Measurements from ENCODE around the gene PSMD5. TPM values are rescaled to one million over a fixed set of nuclear protein-coding genes. Genes with fewer than 3 reads are reported as not detected.

PSMD5 gene
- total RNA-seq, 1 experiment from 2014 or later = 64.9 TPM

DNA sequence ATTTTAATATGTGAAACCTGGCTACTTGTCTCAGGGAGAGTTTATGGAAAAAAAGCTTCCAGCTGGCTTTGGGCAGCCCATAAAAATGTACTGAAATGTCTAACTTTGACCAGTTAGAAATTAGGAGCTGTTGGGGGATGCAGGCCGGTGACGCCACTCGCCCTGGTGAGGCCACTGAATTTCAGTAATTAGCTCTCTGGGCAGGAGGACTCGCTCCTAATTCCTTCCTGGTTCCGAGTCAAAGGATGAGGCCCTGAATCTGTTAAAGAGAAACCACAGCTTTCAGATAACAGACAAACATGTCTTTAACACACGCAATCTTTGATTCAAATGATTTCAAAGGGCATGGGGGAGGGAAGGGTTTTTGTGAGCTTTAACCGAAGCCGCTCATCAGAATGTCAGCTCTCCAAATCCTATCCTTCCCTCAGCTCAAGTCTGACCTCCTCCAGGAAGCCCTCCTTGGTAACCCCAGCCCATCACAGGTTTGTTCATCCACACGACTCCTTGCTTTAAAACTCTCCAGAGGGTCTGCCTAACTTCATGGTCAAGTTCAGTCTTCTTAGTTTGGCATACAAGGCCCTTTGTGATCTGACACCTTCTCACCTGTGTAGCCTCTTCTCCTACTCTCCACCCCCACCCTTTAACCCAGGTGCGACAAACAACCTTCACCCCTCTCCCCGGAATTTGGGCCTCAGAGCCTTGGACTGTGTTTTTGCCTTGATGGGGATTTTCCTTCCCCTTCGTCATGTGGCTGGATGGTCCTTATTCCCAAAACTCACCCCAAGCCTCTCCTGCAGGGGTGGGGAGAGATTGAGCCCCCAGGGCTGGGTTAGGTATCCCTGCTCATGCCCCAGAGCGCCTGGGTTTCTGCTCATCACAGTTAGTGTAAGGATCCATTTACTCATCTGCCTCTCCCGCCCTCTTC lies 47.9 kb upstream of the PSMD5 start:
- Histone ChIP-seq H3K36me3 (ENCODE audit: insufficient read depth, low read length, poor library complexity, severe bottlenecking) (no peaks in the 10 kb centered on the region), H3K4me1 (ENCODE audit: insufficient read depth, low read length, poor library complexity, severe bottlenecking) (peaks cover 11% of the 10 kb centered on the region), H3K4me3 (ENCODE audit: low read depth, low read length, poor library complexity, severe bottlenecking) (no peak overlapping the region), H3K9me3 (ENCODE audit: low read depth, low read length, poor library complexity, severe bottlenecking) (no peaks in the 10 kb centered on the region), H3K27me3 (replicated peaks; ENCODE audit: insufficient read depth, low read depth, low read length, poor library complexity) (no peaks in the 10 kb centered on the region), H3K27ac (ENCODE audit: low read depth, low read length, poor library complexity, severe bottlenecking) (no peak overlapping the region)
- BruUV-seq (replicated peaks) = no TSS peak
- ChIA-PET CTCF (no interaction called here), POLR2A (ENCODE audit: low non-redundant PET) (no interaction called here)
- intact Hi-C loops (cut with micrococcal nuclease; ENCODE audit: unreplicated experiment) = no loop called here
- no peak for TF ChIP-seq EZH2 (IDR thresholded peaks at IDR 0.05; ENCODE audit: borderline replicate concordance, low read depth, low read length, poor library complexity, severe bottlenecking)
- TF ChIP-seq, protein P1, sequence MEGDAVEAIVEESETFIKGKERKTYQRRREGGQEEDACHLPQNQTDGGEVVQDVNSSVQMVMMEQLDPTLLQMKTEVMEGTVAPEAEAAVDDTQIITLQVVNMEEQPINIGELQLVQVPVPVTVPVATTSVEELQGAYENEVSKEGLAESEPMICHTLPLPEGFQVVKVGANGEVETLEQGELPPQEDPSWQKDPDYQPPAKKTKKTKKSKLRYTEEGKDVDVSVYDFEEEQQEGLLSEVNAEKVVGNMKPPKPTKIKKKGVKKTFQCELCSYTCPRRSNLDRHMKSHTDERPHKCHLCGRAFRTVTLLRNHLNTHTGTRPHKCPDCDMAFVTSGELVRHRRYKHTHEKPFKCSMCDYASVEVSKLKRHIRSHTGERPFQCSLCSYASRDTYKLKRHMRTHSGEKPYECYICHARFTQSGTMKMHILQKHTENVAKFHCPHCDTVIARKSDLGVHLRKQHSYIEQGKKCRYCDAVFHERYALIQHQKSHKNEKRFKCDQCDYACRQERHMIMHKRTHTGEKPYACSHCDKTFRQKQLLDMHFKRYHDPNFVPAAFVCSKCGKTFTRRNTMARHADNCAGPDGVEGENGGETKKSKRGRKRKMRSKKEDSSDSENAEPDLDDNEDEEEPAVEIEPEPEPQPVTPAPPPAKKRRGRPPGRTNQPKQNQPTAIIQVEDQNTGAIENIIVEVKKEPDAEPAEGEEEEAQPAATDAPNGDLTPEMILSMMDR (conservative IDR thresholded peaks at IDR 0.05; ENCODE audit: low read depth, low read length) = no peak
- no peak for DNase-seq (ENCODE audit: low spot score)

DNA sequence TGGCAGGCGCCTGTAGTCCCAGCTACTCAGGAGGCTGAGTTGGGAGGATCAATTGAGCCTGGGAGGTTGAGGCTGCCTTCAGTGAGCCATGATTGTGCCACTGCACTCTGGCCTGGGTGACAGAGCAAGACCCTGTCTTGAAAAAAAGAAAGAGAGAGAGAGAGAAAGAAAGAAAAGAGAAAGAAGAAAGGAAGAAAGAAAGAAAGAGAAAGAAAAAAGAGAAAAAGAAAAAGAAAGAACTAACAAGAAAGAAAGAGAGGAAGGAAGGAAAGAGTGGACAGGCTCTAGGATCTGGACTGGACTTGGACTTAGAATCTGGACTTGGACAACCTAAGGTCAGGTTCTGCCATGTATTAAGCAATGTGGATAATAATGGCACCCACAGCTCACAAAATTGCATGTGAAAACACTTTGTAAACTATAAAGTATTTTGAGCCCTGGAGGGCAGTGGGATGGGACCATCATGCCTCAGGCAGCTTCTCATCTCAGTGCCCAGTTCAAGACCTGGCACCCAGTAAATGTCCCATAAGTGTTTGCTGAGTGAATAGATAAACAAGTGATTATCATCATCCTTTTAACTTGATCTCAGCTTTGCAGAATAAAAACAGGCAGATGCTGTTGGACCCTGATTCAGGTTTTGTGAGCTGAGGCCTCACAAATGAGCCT lies 47.0 kb upstream of the PSMD5 start:
- no peak for DNase-seq (ENCODE audit: low spot score)
- CTCF ChIA-PET = no interaction called here
- intact Hi-C loops (cut with micrococcal nuclease; ENCODE audit: unreplicated experiment) = no loop called here
- Histone ChIP-seq H3K4me1 (ENCODE audit: insufficient read depth, low read length, poor library complexity, severe bottlenecking) (peaks cover 11% of the 10 kb centered on the region), H3K27ac (ENCODE audit: low read depth, low read length, poor library complexity, severe bottlenecking) (no peak overlapping the region), H3K9me3 (ENCODE audit: low read depth, low read length, poor library complexity, severe bottlenecking) (no peaks in the 10 kb centered on the region), H3K27me3 (replicated peaks; ENCODE audit: insufficient read depth, low read depth, low read length, poor library complexity) (no peaks in the 10 kb centered on the region), H3K36me3 (ENCODE audit: insufficient read depth, low read length, poor library complexity, severe bottlenecking) (no peaks in the 10 kb centered on the region), H3K4me3 (ENCODE audit: low read depth, low read length, poor library complexity, severe bottlenecking) (no peak overlapping the region)
- POLR2A ChIA-PET (ENCODE audit: low non-redundant PET) = no interaction called here
- no peak for TF ChIP-seq EZH2 (IDR thresholded peaks at IDR 0.05; ENCODE audit: borderline replicate concordance, low read depth, low read length, poor library complexity, severe bottlenecking)
- TF ChIP-seq, protein P1 (conservative IDR thresholded peaks at IDR 0.05; ENCODE audit: low read depth, low read length) = no peak
- no TSS peak for BruUV-seq (replicated peaks)

DNA sequence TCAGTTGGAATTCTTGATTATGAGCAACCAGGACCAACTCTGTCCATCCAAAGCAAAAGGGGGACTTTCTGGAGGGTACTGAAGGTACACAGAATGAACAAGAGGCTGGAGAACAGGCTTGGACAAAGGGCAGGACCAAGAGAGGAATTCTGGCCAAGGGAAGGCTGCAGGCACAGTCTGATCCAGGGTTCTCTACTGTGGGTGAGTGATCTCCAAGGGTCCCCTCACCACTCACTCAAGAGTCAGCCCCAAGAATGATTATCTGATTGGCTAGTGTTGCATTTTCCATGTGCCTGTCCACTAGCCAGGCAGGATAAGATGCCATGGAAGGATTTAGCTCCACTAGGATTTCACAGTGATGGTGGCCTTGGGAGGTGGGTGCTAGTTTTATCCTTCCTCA lies 45.9 kb upstream of the PSMD5 start:
- Histone ChIP-seq H3K9me3 (ENCODE audit: low read depth, low read length, poor library complexity, severe bottlenecking) (no peaks in the 10 kb centered on the region), H3K4me1 (ENCODE audit: insufficient read depth, low read length, poor library complexity, severe bottlenecking) (peaks cover 11% of the 10 kb centered on the region), H3K27me3 (replicated peaks; ENCODE audit: insufficient read depth, low read depth, low read length, poor library complexity) (no peaks in the 10 kb centered on the region), H3K27ac (ENCODE audit: low read depth, low read length, poor library complexity, severe bottlenecking) (no peak overlapping the region), H3K4me3 (ENCODE audit: low read depth, low read length, poor library complexity, severe bottlenecking) (no peak overlapping the region), H3K36me3 (ENCODE audit: insufficient read depth, low read length, poor library complexity, severe bottlenecking) (no peaks in the 10 kb centered on the region)
- CTCF ChIA-PET = no interaction called here
- TF ChIP-seq EZH2 (IDR thresholded peaks at IDR 0.05; ENCODE audit: borderline replicate concordance, low read depth, low read length, poor library complexity, severe bottlenecking) = no peak
- TF ChIP-seq, protein P1 (conservative IDR thresholded peaks at IDR 0.05; ENCODE audit: low read depth, low read length) = no peak
- POLR2A ChIA-PET (ENCODE audit: low non-redundant PET) = no interaction called here
- intact Hi-C loops (cut with micrococcal nuclease; ENCODE audit: unreplicated experiment) = no loop called here
- no peak for DNase-seq (ENCODE audit: low spot score)
- BruUV-seq (replicated peaks) = no TSS peak

Data from A673 (cell line).